ENCODE data around the gene AHR.

DNA sequence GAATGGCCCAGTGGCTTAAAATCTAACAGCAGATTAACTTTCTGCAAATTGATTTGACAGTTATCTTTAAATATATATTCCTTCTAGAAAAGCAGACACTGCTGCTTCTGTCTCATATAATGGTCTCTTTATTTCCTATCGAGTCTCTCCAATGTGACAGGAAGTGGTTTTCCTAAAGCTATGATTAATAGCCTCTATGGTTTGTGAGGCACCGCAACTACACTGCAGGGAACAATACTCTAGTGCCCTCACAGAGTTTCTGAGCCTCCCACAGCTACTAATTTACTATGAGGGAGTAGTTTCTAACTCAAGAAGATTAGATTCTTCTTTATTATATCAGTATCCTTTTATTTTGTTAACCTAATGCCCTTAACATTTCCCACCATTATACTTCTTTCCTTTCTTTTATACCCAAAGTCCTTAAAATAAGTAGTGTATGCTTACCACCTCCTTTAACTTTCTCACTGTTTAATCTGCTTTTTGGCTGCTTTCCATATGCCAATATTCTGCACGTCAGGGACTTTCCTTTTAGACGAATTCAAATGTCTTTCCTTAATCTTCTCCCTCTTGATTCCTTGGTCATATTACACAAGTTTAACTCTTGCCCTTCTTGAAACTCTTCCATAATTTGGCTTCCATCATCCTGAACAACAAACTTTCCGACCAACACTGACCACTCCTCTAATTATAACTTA lies 23.8 kb upstream of the AHR start:
- TF ChIP-seq, protein P1, sequence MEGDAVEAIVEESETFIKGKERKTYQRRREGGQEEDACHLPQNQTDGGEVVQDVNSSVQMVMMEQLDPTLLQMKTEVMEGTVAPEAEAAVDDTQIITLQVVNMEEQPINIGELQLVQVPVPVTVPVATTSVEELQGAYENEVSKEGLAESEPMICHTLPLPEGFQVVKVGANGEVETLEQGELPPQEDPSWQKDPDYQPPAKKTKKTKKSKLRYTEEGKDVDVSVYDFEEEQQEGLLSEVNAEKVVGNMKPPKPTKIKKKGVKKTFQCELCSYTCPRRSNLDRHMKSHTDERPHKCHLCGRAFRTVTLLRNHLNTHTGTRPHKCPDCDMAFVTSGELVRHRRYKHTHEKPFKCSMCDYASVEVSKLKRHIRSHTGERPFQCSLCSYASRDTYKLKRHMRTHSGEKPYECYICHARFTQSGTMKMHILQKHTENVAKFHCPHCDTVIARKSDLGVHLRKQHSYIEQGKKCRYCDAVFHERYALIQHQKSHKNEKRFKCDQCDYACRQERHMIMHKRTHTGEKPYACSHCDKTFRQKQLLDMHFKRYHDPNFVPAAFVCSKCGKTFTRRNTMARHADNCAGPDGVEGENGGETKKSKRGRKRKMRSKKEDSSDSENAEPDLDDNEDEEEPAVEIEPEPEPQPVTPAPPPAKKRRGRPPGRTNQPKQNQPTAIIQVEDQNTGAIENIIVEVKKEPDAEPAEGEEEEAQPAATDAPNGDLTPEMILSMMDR (IDR thresholded peaks at IDR 0.05 in 8 of 11, conservative IDR thresholded peaks at IDR 0.05 in 3 of 11) = no peak
- no peak for TF ChIP-seq POLR2A (IDR thresholded peaks at IDR 0.05)
- no peak for TF ChIP-seq POLR2AphosphoS5 (IDR thresholded peaks at IDR 0.05)
